ENCODE measurements around the gene LRIT2.
A peak's percentile ranks its signal among the peaks of the same experiment; 100 is the strongest.

LRIT2 gene

DNA sequence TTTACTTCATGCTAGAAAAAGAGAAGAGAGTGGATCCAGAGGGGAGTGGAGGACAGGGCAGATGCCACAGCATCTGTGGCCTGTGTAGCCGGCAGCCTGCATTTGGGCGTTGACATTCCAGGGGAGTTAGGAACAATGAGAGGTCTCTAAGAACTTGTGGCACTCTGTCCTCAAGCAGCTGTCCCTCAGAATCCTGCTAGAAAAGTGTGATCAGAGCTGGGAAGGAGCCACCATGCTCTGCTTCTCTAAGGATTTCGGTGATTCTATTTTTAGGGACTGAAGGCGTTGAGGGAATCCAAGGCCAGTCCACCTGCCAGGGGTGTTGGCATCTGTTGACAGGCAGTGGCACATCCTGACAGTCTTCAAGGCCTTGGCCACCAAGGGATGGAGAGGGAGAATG, 7.6 kb downstream of the LRIT2 start:
- Histone ChIP-seq H3K4me3 (ENCODE audit: low read length) (no peak overlapping the region), H3K4me1 (ENCODE audit: low read length) (0 out of 2 replicates have a peak, but pooled peaks cover 4% of the 10 kb centered on the region), H3K36me3 (replicated peaks; ENCODE audit: low read depth, low read length) (no peaks in the 10 kb centered on the region), H3K9me3 (ENCODE audit: insufficient read depth, low read length) (0 out of 2 replicates have a peak, but pooled peaks cover 4% of the 10 kb centered on the region), H4K20me1 (ENCODE audit: insufficient read depth, low read length) (no peaks in the 10 kb centered on the region), H3K79me2 (ENCODE audit: low read length) (no peaks in the 10 kb centered on the region), H3K4me2 (ENCODE audit: low read length) (no peak overlapping the region), H3K9ac (ENCODE audit: low read length) (no peak overlapping the region), H3K27me3 (ENCODE audit: low read depth, low read length) (no peaks in the 10 kb centered on the region), H2AFZ (ENCODE audit: low read depth, low read length) (no peak overlapping the region), H3K27ac (ENCODE audit: low read length) (no peak overlapping the region)
- TF ChIP-seq, protein P1, sequence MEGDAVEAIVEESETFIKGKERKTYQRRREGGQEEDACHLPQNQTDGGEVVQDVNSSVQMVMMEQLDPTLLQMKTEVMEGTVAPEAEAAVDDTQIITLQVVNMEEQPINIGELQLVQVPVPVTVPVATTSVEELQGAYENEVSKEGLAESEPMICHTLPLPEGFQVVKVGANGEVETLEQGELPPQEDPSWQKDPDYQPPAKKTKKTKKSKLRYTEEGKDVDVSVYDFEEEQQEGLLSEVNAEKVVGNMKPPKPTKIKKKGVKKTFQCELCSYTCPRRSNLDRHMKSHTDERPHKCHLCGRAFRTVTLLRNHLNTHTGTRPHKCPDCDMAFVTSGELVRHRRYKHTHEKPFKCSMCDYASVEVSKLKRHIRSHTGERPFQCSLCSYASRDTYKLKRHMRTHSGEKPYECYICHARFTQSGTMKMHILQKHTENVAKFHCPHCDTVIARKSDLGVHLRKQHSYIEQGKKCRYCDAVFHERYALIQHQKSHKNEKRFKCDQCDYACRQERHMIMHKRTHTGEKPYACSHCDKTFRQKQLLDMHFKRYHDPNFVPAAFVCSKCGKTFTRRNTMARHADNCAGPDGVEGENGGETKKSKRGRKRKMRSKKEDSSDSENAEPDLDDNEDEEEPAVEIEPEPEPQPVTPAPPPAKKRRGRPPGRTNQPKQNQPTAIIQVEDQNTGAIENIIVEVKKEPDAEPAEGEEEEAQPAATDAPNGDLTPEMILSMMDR (IDR thresholded peaks at IDR 0.05; ENCODE audit: low read depth, low read length), result no peak
- no peak for TF ChIP-seq EZH2phosphoT487 (IDR thresholded peaks at IDR 0.05; ENCODE audit: low read depth)

DNA sequence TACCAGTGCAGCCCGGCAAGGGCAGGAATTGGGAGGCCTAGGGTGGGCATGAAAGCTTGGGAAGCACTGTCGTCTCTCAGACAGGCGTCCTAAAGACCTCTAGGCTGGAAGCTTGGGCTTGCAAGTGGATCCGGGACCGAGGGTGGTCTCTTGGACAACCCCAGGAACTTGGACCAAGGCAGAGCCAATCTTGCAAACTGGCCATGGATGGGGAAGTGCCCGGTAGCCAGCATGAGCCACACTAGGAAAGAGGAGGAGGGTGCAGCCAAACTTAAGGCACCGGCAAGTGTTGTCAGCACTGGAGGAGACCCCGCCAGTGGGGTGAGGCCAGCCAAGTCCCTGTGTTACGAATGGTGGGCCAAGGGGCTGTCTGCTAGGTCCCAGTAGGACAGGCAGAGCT, 8.5 kb downstream of the LRIT2 start:
- TF ChIP-seq, protein P1 (IDR thresholded peaks at IDR 0.05; ENCODE audit: low read depth, low read length), result no peak
- no peak for TF ChIP-seq EZH2phosphoT487 (IDR thresholded peaks at IDR 0.05; ENCODE audit: low read depth)
- no peaks in the 10 kb centered on the region for H4K20me1 ChIP-seq (ENCODE audit: insufficient read depth, low read length)
- no peak overlapping the region for H3K4me2 ChIP-seq (ENCODE audit: low read length)
- no peak overlapping the region for H3K4me3 ChIP-seq (ENCODE audit: low read length)
- H3K79me2 ChIP-seq (ENCODE audit: low read length), result no peaks in the 10 kb centered on the region
- no peak overlapping the region for H3K27ac ChIP-seq (ENCODE audit: low read length)
- no peak overlapping the region for H2AFZ ChIP-seq (ENCODE audit: low read depth, low read length)
- H3K27me3 ChIP-seq (ENCODE audit: low read depth, low read length), result no peaks in the 10 kb centered on the region
- no peak overlapping the region for H3K9ac ChIP-seq (ENCODE audit: low read length)
- 0 out of 2 replicates have a peak, but pooled peaks cover 4% of the 10 kb centered on the region for H3K4me1 ChIP-seq (ENCODE audit: low read length)
- H3K9me3 ChIP-seq (ENCODE audit: insufficient read depth, low read length), result 0 out of 2 replicates have a peak, but pooled peaks cover 4% of the 10 kb centered on the region
- H3K36me3 ChIP-seq (replicated peaks; ENCODE audit: low read depth, low read length), result no peaks in the 10 kb centered on the region

- Histone ChIP-seq H3K27ac (ENCODE audit: low read length) (no peak overlapping the region), H3K4me3 (ENCODE audit: low read length) (peak overlapping the region; percentile 70), H3K9ac (ENCODE audit: low read length) (peak overlapping the region; percentile 31; the same call in 1 of the 2 replicates), H3K9me3 (ENCODE audit: insufficient read depth, low read length) (0 out of 2 replicates have a peak, but pooled peaks cover 4% of the 10 kb centered on the region), H3K4me1 (ENCODE audit: low read length) (0 out of 2 replicates have a peak, but pooled peaks cover 4% of the 10 kb centered on the region), H3K4me2 (ENCODE audit: low read length) (peak overlapping the region; percentile 70), H2AFZ (ENCODE audit: low read depth, low read length) (peak overlapping the region; percentile 80), H3K27me3 (ENCODE audit: low read depth, low read length) (no peaks in the 10 kb centered on the region), H3K79me2 (ENCODE audit: low read length) (no peaks in the 10 kb centered on the region), H3K36me3 (replicated peaks; ENCODE audit: low read depth, low read length) (no peaks in the 10 kb centered on the region), H4K20me1 (ENCODE audit: insufficient read depth, low read length) (no peaks in the 10 kb centered on the region)
- TF ChIP-seq, protein P1 (IDR thresholded peaks at IDR 0.05; ENCODE audit: low read depth, low read length), result peak; percentile 69
- TF ChIP-seq EZH2phosphoT487 (IDR thresholded peaks at IDR 0.05; ENCODE audit: low read depth), result no peak
These were observed 10.6 kb downstream of the LRIT2 start for GRCh38 chr10:84214612-84215235.

GRCh38 chr10:84214046-84214572, 11.2 kb downstream of the LRIT2 start:
- Histone ChIP-seq H3K27ac (ENCODE audit: low read length) (no peak overlapping the region), H2AFZ (ENCODE audit: low read depth, low read length) (peak overlapping the region; percentile 80), H3K4me2 (ENCODE audit: low read length) (peak overlapping the region; percentile 70), H3K4me1 (ENCODE audit: low read length) (0 out of 2 replicates have a peak, but pooled peaks cover 4% of the 10 kb centered on the region), H3K79me2 (ENCODE audit: low read length) (no peaks in the 10 kb centered on the region), H3K9ac (ENCODE audit: low read length) (peak overlapping the region; percentile 31; the same call in 1 of the 2 replicates), H3K9me3 (ENCODE audit: insufficient read depth, low read length) (0 out of 2 replicates have a peak, but pooled peaks cover under 1% of the 10 kb centered on the region), H3K27me3 (ENCODE audit: low read depth, low read length) (no peaks in the 10 kb centered on the region), H3K4me3 (ENCODE audit: low read length) (peak overlapping the region; percentile 70), H4K20me1 (ENCODE audit: insufficient read depth, low read length) (no peaks in the 10 kb centered on the region), H3K36me3 (replicated peaks; ENCODE audit: low read depth, low read length) (no peaks in the 10 kb centered on the region)
- TF ChIP-seq, protein P1 (IDR thresholded peaks at IDR 0.05; ENCODE audit: low read depth, low read length), result no peak
- no peak for TF ChIP-seq EZH2phosphoT487 (IDR thresholded peaks at IDR 0.05; ENCODE audit: low read depth)

All from OCI-LY3 (cell line).